WTC11 (cell line): ENCODE measurements around the gene INPP5A. TPM values are rescaled to one million over a fixed set of nuclear protein-coding genes. Genes with fewer than 3 reads are reported as not detected.

Experiments used
- ATAC-seq: fragments of 200-7000 bp; cut with Tn5 transposase; 2 replicates; pipeline ENCODE4 v1.10.0; 2021; ENCODE audit warnings: mild to moderate bottlenecking, moderate library complexity
- CTCF ChIA-PET: fragments of 300-600 bp; sonication (Branson Sonifier 250); formaldehyde crosslinking; loops from one replicate; lab custom pipeline; 2021; ENCODE audit warnings: antibody characterized with exemption; lab: Charles Lee
- POLR2A ChIA-PET: fragments of 350-600 bp; sonication (Branson Sonifier 250); formaldehyde crosslinking; loops from one replicate; lab custom pipeline; 2021; ENCODE audit warnings: antibody characterized with exemption; lab: Charles Lee
- DNase-seq: peaks from one replicate; pipeline ENCODE4 v3.0.0; 2021; ENCODE audit warnings: low spot score
- H3K27ac Mint-ChIP-seq: 2 replicates; pipeline ENCODE4 v1.8.0; 2021; ENCODE audit warnings: mixed read lengths
- H3K27me3 Mint-ChIP-seq: 2 replicates; pipeline ENCODE4 v1.8.0; 2021; ENCODE audit warnings: low read depth, mild to moderate bottlenecking, moderate library complexity, mixed read lengths
- H3K36me3 Mint-ChIP-seq: 2 replicates; pipeline ENCODE4 v1.8.0; 2021; ENCODE audit warnings: mixed read lengths
- H3K4me1 Mint-ChIP-seq: 2 replicates; pipeline ENCODE4 v1.8.0; 2022; ENCODE audit warnings: mixed read lengths
- H3K4me3 Mint-ChIP-seq: 2 replicates; pipeline ENCODE4 v1.8.0; 2021; ENCODE audit warnings: mild to moderate bottlenecking, moderate library complexity, mixed read lengths
- H3K9me3 Mint-ChIP-seq: 2 replicates; pipeline ENCODE4 v1.8.0; 2021; ENCODE audit warnings: mixed read lengths
- CREM ChIP-seq: sonication (generic); formaldehyde crosslinking; IDR thresholded peaks from 2 replicates; pipeline ENCODE4 v1.8.1; 2022; ENCODE audit warnings: mild to moderate bottlenecking, missing genetic modification reagents, moderate library complexity
- ESRRA ChIP-seq: sonication (generic); formaldehyde crosslinking; IDR thresholded peaks from 2 replicates; pipeline ENCODE4 v1.8.1; 2022; ENCODE audit warnings: mild to moderate bottlenecking, missing genetic modification reagents, borderline replicate concordance
- ETV6 ChIP-seq: sonication (generic); formaldehyde crosslinking; IDR thresholded peaks from 2 replicates; pipeline ENCODE4 v1.8.1; 2022; ENCODE audit warnings: mild to moderate bottlenecking, missing genetic modification reagents
- FOXJ3 ChIP-seq: sonication (generic); formaldehyde crosslinking; IDR thresholded peaks from 2 replicates; pipeline ENCODE4 v1.9.0; 2021; ENCODE audit warnings: missing genetic modification reagents, mild to moderate bottlenecking, borderline replicate concordance
- FOXP1 ChIP-seq: sonication (generic); formaldehyde crosslinking; IDR thresholded peaks from 2 replicates; pipeline ENCODE4 v1.8.0; 2022; ENCODE audit warnings: missing genetic modification reagents, mild to moderate bottlenecking, moderate library complexity, borderline replicate concordance
- NFE2L1 ChIP-seq: sonication (generic); formaldehyde crosslinking; IDR thresholded peaks from 2 replicates; pipeline ENCODE4 v1.8.1; 2023; ENCODE audit warnings: missing genetic modification reagents
- RELA ChIP-seq: sonication (generic); formaldehyde crosslinking; IDR thresholded peaks from 2 replicates; pipeline ENCODE4 v1.8.1; 2022; ENCODE audit warnings: missing genetic modification reagents, mild to moderate bottlenecking, borderline replicate concordance
- SOX15 ChIP-seq: fragments of 250-450 bp; sonication (Bioruptor Pico); IDR thresholded peaks from 2 replicates; pipeline ENCODE4 v1.9.0; 2021; ENCODE audit warnings: mild to moderate bottlenecking
- TEAD1 ChIP-seq: sonication (generic); formaldehyde crosslinking; IDR thresholded peaks from 2 replicates; pipeline ENCODE4 v1.8.0; 2022; ENCODE audit warnings: mild to moderate bottlenecking, missing genetic modification reagents
- TP53 ChIP-seq: sonication (generic); formaldehyde crosslinking; IDR thresholded peaks from 2 replicates; pipeline ENCODE4 v1.8.1; 2023; ENCODE audit warnings: mild to moderate bottlenecking, missing genetic modification reagents
- ZNF423 ChIP-seq: fragments of 250-450 bp; sonication (Bioruptor Pico); IDR thresholded peaks from 2 replicates; pipeline ENCODE4 v2.1.2; 2022; ENCODE audit warnings: mild to moderate bottlenecking, moderate library complexity
- total RNA-seq: library from RNA; stranded (reverse); gene quantifications from 3 replicates; pipeline ENCODE4 v1.2.3, GENCODE V29; 2021
- TF ChIP-seq, protein P1 (sequence below): sonication (generic); formaldehyde crosslinking; IDR thresholded peaks from 2 replicates; pipeline ENCODE4 v1.8.0; 2023; ENCODE audit warnings: missing genetic modification reagents, mild to moderate bottlenecking, borderline replicate concordance
- TF ChIP-seq, protein P2 (sequence below): sonication (generic); formaldehyde crosslinking; IDR thresholded peaks from 2 replicates; pipeline ENCODE4 v1.8.0; 2022; ENCODE audit warnings: missing genetic modification reagents
- TF ChIP-seq, protein P3 (sequence below): sonication (generic); formaldehyde crosslinking; IDR thresholded peaks from 2 replicates; pipeline ENCODE4 v1.8.1; 2023; ENCODE audit warnings: mild to moderate bottlenecking, missing genetic modification reagents, moderate library complexity
- TF ChIP-seq, protein P4 (sequence below): sonication (generic); formaldehyde crosslinking; IDR thresholded peaks from 2 replicates; pipeline ENCODE4 v1.8.0; 2022; ENCODE audit warnings: mild to moderate bottlenecking, missing genetic modification reagents

INPP5A gene
- total RNA-seq, 1 experiment from 2014 or later, result 22.1 TPM

DNA sequence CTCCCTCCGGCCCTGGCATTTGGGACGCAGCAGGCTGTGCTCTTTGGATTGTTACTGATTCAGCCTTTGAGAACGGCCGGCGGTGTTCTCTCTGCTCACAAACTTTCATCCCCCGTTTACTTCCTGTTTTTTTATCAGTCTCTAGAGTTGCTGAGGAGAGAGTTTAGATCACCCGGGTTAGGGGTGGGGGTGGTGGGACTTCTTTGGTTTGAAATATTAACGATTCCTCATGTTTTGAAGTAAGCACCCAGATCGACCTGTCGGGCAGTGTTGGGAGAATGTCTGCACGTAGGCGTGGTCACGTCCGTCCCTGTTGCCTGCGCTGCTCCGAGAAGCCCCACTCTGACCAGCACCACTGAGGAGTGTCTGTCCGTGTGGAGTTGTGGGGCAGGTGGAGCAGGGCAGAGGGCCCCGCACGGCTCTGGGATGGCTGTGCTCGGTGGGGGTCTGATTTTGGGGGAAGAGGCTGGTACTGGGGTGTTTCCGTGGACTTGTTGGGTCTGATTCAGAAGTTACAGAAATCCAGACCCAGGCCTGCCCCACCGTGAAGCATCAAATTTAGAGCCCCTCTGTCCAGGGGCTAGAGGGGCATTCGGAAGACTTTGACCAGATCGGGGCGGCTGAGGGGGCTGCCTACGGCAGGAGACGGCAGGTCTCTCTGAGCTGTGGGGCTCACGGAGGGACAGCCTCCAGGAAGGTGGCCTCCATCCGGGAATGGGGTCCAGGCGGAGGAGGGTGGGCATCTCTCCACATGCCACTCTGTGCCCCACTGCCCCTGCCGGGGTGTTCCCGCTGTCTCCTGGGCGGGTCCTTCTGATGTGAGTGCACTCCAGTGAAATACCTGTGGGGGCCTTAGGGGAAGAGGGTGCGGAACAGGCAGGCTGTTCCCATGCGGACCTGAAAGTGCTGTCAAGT lies 7.4 kb downstream of the INPP5A start:
- H3K4me3 Mint-ChIP-seq, result no peak overlapping the region
- TF ChIP-seq, protein P1, sequence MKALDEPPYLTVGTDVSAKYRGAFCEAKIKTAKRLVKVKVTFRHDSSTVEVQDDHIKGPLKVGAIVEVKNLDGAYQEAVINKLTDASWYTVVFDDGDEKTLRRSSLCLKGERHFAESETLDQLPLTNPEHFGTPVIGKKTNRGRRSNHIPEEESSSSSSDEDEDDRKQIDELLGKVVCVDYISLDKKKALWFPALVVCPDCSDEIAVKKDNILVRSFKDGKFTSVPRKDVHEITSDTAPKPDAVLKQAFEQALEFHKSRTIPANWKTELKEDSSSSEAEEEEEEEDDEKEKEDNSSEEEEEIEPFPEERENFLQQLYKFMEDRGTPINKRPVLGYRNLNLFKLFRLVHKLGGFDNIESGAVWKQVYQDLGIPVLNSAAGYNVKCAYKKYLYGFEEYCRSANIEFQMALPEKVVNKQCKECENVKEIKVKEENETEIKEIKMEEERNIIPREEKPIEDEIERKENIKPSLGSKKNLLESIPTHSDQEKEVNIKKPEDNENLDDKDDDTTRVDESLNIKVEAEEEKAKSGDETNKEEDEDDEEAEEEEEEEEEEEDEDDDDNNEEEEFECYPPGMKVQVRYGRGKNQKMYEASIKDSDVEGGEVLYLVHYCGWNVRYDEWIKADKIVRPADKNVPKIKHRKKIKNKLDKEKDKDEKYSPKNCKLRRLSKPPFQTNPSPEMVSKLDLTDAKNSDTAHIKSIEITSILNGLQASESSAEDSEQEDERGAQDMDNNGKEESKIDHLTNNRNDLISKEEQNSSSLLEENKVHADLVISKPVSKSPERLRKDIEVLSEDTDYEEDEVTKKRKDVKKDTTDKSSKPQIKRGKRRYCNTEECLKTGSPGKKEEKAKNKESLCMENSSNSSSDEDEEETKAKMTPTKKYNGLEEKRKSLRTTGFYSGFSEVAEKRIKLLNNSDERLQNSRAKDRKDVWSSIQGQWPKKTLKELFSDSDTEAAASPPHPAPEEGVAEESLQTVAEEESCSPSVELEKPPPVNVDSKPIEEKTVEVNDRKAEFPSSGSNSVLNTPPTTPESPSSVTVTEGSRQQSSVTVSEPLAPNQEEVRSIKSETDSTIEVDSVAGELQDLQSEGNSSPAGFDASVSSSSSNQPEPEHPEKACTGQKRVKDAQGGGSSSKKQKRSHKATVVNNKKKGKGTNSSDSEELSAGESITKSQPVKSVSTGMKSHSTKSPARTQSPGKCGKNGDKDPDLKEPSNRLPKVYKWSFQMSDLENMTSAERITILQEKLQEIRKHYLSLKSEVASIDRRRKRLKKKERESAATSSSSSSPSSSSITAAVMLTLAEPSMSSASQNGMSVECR, result no peak
- no peak for TF ChIP-seq ESRRA
- no peak for TF ChIP-seq CREM (CRISPR knock-in tag)
- TF ChIP-seq FOXP1, result no peak
- no peak for TF ChIP-seq RELA (CRISPR knock-in tag)
- TF ChIP-seq ZNF423 (CRISPR knock-in tag), result no peak
- TF ChIP-seq, protein P2, sequence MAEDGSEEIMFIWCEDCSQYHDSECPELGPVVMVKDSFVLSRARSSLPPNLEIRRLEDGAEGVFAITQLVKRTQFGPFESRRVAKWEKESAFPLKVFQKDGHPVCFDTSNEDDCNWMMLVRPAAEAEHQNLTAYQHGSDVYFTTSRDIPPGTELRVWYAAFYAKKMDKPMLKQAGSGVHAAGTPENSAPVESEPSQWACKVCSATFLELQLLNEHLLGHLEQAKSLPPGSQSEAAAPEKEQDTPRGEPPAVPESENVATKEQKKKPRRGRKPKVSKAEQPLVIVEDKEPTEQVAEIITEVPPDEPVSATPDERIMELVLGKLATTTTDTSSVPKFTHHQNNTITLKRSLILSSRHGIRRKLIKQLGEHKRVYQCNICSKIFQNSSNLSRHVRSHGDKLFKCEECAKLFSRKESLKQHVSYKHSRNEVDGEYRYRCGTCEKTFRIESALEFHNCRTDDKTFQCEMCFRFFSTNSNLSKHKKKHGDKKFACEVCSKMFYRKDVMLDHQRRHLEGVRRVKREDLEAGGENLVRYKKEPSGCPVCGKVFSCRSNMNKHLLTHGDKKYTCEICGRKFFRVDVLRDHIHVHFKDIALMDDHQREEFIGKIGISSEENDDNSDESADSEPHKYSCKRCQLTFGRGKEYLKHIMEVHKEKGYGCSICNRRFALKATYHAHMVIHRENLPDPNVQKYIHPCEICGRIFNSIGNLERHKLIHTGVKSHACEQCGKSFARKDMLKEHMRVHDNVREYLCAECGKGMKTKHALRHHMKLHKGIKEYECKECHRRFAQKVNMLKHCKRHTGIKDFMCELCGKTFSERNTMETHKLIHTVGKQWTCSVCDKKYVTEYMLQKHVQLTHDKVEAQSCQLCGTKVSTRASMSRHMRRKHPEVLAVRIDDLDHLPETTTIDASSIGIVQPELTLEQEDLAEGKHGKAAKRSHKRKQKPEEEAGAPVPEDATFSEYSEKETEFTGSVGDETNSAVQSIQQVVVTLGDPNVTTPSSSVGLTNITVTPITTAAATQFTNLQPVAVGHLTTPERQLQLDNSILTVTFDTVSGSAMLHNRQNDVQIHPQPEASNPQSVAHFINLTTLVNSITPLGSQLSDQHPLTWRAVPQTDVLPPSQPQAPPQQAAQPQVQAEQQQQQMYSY (CRISPR knock-in tag), result no peak
- no peak for TF ChIP-seq TP53
- TF ChIP-seq NFE2L1 (CRISPR knock-in tag), result no peak
- TF ChIP-seq, protein P3, sequence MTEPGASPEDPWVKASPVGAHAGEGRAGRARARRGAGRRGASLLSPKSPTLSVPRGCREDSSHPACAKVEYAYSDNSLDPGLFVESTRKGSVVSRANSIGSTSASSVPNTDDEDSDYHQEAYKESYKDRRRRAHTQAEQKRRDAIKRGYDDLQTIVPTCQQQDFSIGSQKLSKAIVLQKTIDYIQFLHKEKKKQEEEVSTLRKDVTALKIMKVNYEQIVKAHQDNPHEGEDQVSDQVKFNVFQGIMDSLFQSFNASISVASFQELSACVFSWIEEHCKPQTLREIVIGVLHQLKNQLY (CRISPR knock-in tag), result no peak
- TF ChIP-seq SOX15, result no peak
- TF ChIP-seq, protein P4, sequence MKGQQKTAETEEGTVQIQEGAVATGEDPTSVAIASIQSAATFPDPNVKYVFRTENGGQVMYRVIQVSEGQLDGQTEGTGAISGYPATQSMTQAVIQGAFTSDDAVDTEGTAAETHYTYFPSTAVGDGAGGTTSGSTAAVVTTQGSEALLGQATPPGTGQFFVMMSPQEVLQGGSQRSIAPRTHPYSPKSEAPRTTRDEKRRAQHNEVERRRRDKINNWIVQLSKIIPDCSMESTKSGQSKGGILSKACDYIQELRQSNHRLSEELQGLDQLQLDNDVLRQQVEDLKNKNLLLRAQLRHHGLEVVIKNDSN (CRISPR knock-in tag), result no peak
- no peak for TF ChIP-seq FOXJ3 (CRISPR knock-in tag)
- no peak for TF ChIP-seq TEAD1 (CRISPR knock-in tag)
- TF ChIP-seq, all 79 proteins: peak for 0
- ATAC-seq, result no peak
- H3K36me3 Mint-ChIP-seq, result no peaks in the 10 kb centered on the region
- peaks cover 28% of the 10 kb centered on the region for H3K4me1 Mint-ChIP-seq
- no peak overlapping the region for H3K27ac Mint-ChIP-seq
- peak; percentile 8 for DNase-seq
- ChIA-PET CTCF (interaction anchor here (1.5 kb wide), 1 partner anchor 109 kb away, joined by 3 read pairs; no protein-coding TSS in a partner anchor), POLR2A (no interaction called here)
- no peaks in the 10 kb centered on the region for H3K27me3 Mint-ChIP-seq
- no peaks in the 10 kb centered on the region for H3K9me3 Mint-ChIP-seq

GRCh38 chr10:132545659-132546367 lies 8.2 kb downstream of the INPP5A start:
- CTCF ChIA-PET, result interaction anchor here (1.5 kb wide), 1 partner anchor 108 kb away, joined by 3 read pairs; no protein-coding TSS in a partner anchor
- H3K4me3 Mint-ChIP-seq, result no peak overlapping the region
- POLR2A ChIA-PET, result no interaction called here

More at GRCh38 chr10:132545659-132546367, 8.2 kb downstream of the INPP5A start:
- no peak overlapping the region for H3K27ac Mint-ChIP-seq
- TF ChIP-seq, protein P2 (CRISPR knock-in tag), result peak; percentile 77
- TF ChIP-seq ETV6 (CRISPR knock-in tag), result no peak
- TF ChIP-seq, all 79 proteins: peak for 1
- Mint-ChIP-seq H3K36me3 (no peaks in the 10 kb centered on the region), H3K9me3 (no peaks in the 10 kb centered on the region), H3K4me1 (peaks cover 20% of the 10 kb centered on the region), H3K27me3 (no peaks in the 10 kb centered on the region)
- peak; percentile 4 for DNase-seq
- no peak for ATAC-seq
